ENCODE results near the gene TUBD1. TPM values are rescaled to one million over a fixed set of nuclear protein-coding genes. Genes with fewer than 3 reads are reported as not detected.
A peak's percentile ranks its signal among the peaks of the same experiment; 100 is the strongest.
"Not testable (repeated sequence)": the region's sequence is repeated elsewhere in the genome, so short reads cannot be mapped to it uniquely, and the experiment has no call there.

Gene TUBD1
- total RNA-seq, 1 experiment from 2014 or later, result 18.1 TPM

- DNase-seq (ENCODE audit: low read depth), result no peak
- in situ Hi-C loops (cut with HindIII; ENCODE audit: low pct_unique_long_range_greater_than_20kb, low sequenced_read_pairs), result no loop called here
Measured at GRCh38 chr17:59851439-59852375, 41.0 kb downstream of the TUBD1 start.

- DNase-seq (ENCODE audit: low read depth), result not testable (repeated sequence)
Measured at GRCh38 chr17:59850311-59850710, 42.4 kb downstream of the TUBD1 start.

GRCh38 chr17:59848778-59849177, 44.0 kb downstream of the TUBD1 start:
- DNase-seq (ENCODE audit: low read depth), result no peak
- in situ Hi-C loops (cut with HindIII; ENCODE audit: low pct_unique_long_range_greater_than_20kb, low sequenced_read_pairs), result no loop called here

More at GRCh38 chr17:59850311-59850710, 42.4 kb downstream of the TUBD1 start:
- in situ Hi-C loops (cut with HindIII; ENCODE audit: low pct_unique_long_range_greater_than_20kb, low sequenced_read_pairs), result not testable (repeated sequence)

- no peak for DNase-seq (ENCODE audit: low read depth)
- in situ Hi-C loops (cut with HindIII; ENCODE audit: low pct_unique_long_range_greater_than_20kb, low sequenced_read_pairs), result no loop called here
Measured at GRCh38 chr17:59848385-59848668, 44.4 kb downstream of the TUBD1 start.

- peak; percentile 99 for DNase-seq (ENCODE audit: low read depth)
- in situ Hi-C loops (cut with HindIII; ENCODE audit: low pct_unique_long_range_greater_than_20kb, low sequenced_read_pairs), result no loop called here
Measured at GRCh38 chr17:59846394-59847165, 46.2 kb downstream of the TUBD1 start.

- peak; percentile 95 for DNase-seq (ENCODE audit: low read depth)
- in situ Hi-C loops (cut with HindIII; ENCODE audit: low pct_unique_long_range_greater_than_20kb, low sequenced_read_pairs), result no loop called here
Measured at GRCh38 chr17:59845595-59846393, 46.9 kb downstream of the TUBD1 start.

- DNase-seq (ENCODE audit: low read depth), result peak; percentile 73
- in situ Hi-C loops (cut with HindIII; ENCODE audit: low pct_unique_long_range_greater_than_20kb, low sequenced_read_pairs), result no loop called here
Measured at GRCh38 chr17:59844884-59845594, 47.7 kb downstream of the TUBD1 start.

- DNase-seq (ENCODE audit: low read depth), result peak; percentile 95
- in situ Hi-C loops (cut with HindIII; ENCODE audit: low pct_unique_long_range_greater_than_20kb, low sequenced_read_pairs), result no loop called here
Measured at GRCh38 chr17:59842901-59843652, 49.7 kb downstream of the TUBD1 start.

GRCh38 chr17:59841882-59842263, 50.9 kb downstream of the TUBD1 start:
- DNase-seq (ENCODE audit: low read depth); in situ Hi-C loops (cut with HindIII; ENCODE audit: low pct_unique_long_range_greater_than_20kb, low sequenced_read_pairs): not testable (repeated sequence)

GRCh38 chr17:59841091-59841881, 51.5 kb downstream of the TUBD1 start:
- in situ Hi-C loops (cut with HindIII; ENCODE audit: low pct_unique_long_range_greater_than_20kb, low sequenced_read_pairs); DNase-seq (ENCODE audit: low read depth): not testable (repeated sequence)

- DNase-seq (ENCODE audit: low read depth), result peak; percentile 64
- in situ Hi-C loops (cut with HindIII; ENCODE audit: low pct_unique_long_range_greater_than_20kb, low sequenced_read_pairs), result no loop called here
Measured at GRCh38 chr17:59840329-59841090, 52.2 kb downstream of the TUBD1 start.

- DNase-seq (ENCODE audit: low read depth), result peak; percentile 60
- in situ Hi-C loops (cut with HindIII; ENCODE audit: low pct_unique_long_range_greater_than_20kb, low sequenced_read_pairs), result no loop called here
Measured at GRCh38 chr17:59839651-59840328, 53.0 kb downstream of the TUBD1 start.

- in situ Hi-C loops (cut with HindIII; ENCODE audit: low pct_unique_long_range_greater_than_20kb, low sequenced_read_pairs), result no loop called here
- no peak for DNase-seq (ENCODE audit: low read depth)
Measured at GRCh38 chr17:59838052-59838916, 54.5 kb downstream of the TUBD1 start.

- peak; percentile 99 for DNase-seq (ENCODE audit: low read depth)
- in situ Hi-C loops (cut with HindIII; ENCODE audit: low pct_unique_long_range_greater_than_20kb, low sequenced_read_pairs), result no loop called here
Measured at GRCh38 chr17:59837308-59838051, 55.3 kb downstream of the TUBD1 start.
